Suprapubic skin (tissue), 4 donors: ENCODE measurements around the gene KCNJ9.

ENCODE experiments used
- POLR2A ChIP-seq, 2 donors: fragments of 450-650 bp; IDR thresholded peaks; one replicate each; pipeline ENCODE4 v1.6.1; 2017; ENCODE audit warnings: antibody characterized with exemption in 2 of 2, mild to moderate bottlenecking in 2 of 2, moderate library complexity in 2 of 2
- POLR2AphosphoS5 ChIP-seq, 3 donors: sonication (generic); formaldehyde crosslinking; IDR thresholded peaks; one replicate each; pipeline ENCODE4 v1.6.1; 2017; ENCODE audit warnings: antibody characterized with exemption in 3 of 3

DNA sequence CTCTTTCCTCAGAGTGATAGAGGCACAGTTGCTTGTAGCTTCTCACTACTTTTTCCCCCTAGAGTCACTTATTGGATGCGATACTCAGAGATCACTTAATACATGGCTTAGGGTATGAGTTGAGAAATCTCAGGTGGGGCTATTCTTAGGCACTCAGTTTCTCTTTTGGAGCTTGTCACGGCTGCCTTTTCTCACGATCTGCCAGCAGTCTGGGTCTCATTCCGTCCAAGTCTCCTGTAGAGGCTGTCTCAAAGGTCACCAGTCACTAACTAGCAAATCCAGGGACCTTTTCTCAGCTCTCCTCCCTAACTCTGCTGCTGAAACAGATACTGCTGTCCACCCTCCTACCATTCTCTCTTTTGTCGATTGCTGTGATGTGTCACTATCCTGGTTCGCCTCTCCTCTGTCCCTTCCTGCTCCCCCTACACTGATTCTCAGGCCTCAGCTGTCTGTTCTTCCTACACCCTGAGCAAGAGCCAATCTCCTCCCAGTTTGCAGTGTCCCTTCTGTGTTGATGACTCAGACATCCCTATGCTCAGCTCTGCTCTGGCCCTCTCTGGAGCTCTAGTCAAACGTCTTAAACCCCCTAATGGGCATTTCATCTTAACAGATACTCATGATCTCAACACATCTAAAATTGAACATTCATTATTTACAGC, 46.7 kb downstream of the KCNJ9 start:
- no peak for TF ChIP-seq POLR2AphosphoS5 (IDR thresholded peaks at IDR 0.05)
- TF ChIP-seq POLR2A (IDR thresholded peaks at IDR 0.05) = no peak
